ENCODE measurements around the gene ADH5.
"Not testable (repeated sequence)": the region's sequence is repeated elsewhere in the genome, so short reads cannot be mapped to it uniquely, and the experiment has no call there.

The ADH5 gene

DNA sequence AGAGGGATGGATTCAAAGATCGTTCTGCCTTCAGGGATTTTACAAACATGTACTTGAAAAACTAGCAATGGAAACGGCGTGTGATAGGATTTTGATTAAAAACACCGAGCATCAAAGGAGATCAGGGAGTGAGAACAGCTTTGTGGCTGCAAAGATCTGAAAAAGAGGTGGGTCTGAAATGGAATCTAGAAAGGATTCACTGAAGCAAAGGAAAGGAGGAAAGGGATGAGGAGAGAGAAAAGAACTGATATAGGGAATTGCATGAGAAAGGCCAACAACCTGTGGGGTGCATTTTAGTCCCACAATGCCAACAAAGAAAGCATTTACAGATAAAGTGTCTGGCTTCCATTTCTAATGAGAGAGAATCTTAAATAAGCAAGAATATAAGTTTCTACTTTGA is 32.4 kb upstream of the ADH5 start:
- H3K4me3 ChIP-seq (ENCODE audit: low read length): no peak overlapping the region
- TF ChIP-seq, protein P1, sequence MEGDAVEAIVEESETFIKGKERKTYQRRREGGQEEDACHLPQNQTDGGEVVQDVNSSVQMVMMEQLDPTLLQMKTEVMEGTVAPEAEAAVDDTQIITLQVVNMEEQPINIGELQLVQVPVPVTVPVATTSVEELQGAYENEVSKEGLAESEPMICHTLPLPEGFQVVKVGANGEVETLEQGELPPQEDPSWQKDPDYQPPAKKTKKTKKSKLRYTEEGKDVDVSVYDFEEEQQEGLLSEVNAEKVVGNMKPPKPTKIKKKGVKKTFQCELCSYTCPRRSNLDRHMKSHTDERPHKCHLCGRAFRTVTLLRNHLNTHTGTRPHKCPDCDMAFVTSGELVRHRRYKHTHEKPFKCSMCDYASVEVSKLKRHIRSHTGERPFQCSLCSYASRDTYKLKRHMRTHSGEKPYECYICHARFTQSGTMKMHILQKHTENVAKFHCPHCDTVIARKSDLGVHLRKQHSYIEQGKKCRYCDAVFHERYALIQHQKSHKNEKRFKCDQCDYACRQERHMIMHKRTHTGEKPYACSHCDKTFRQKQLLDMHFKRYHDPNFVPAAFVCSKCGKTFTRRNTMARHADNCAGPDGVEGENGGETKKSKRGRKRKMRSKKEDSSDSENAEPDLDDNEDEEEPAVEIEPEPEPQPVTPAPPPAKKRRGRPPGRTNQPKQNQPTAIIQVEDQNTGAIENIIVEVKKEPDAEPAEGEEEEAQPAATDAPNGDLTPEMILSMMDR (IDR thresholded peaks at IDR 0.05; ENCODE audit: insufficient read depth, low read depth, low read length, missing control alignments): no peak
- DNase-seq (ENCODE audit: low read depth): no peak

DNA sequence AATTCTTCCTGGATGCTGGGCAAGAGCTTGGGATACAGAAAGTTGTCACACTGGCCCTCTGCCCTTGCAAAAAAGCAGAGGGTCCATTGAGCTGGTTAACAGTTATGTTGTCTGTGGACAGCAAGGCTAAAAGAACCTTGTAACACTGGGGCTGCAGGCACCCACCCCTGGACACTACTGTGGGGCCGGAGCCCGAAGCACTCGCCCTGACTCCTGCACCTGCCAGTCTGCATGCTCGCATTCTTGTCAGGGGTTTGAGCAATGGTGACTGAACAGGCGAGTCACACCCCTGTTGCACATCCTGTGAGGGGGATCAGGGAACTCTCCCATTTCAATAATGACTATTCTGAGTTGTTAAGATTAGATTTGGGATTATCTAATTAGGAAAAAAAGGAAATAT is 31.9 kb upstream of the ADH5 start:
- DNase-seq (ENCODE audit: low read depth): peak; percentile 18
- H3K4me3 ChIP-seq (ENCODE audit: low read length): no peak overlapping the region
- TF ChIP-seq, protein P1 (IDR thresholded peaks at IDR 0.05; ENCODE audit: insufficient read depth, low read depth, low read length, missing control alignments): no peak

DNA sequence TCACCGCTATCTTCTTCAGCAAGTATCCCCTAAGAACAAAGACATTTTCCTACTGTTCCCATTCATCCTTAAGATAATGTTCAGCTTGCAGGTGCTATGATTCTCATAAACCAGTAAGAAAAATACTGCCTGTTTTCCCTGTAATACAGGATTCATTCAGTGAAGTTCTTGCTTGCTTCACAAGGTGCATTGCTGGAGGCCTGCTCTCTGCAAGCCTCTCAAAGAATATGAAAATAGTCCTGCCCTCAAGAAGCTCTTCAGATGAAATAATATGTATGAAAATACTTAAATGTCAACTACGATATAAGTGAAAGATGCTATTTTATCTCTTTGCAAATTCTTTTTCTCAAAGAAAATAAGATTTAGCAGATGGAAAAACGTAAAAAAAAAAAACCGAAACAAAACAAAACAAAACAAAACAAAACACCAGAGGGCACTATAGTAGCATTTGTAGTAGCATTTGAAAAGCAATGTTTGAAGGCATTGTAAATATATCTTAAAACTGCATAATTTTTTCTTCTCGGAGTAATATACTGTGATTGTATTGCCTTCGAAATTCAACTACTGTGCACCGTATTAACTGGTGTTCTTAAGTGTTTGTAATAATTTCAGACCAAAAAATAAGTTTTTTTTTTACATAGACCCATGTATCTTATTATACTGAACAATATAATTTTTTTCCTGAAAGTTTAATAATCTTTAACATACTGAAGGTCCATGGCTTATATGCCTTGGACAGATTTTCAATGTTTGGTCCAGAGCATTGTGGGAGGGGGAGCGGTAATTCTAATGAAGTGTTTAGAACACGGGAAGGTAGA is 29.5 kb upstream of the ADH5 start:
- DNase-seq (ENCODE audit: low read depth): peak; percentile 27
- TF ChIP-seq, protein P1 (IDR thresholded peaks at IDR 0.05; ENCODE audit: insufficient read depth, low read depth, low read length, missing control alignments): no peak
- H3K4me3 ChIP-seq (ENCODE audit: low read length): no peak overlapping the region

DNA sequence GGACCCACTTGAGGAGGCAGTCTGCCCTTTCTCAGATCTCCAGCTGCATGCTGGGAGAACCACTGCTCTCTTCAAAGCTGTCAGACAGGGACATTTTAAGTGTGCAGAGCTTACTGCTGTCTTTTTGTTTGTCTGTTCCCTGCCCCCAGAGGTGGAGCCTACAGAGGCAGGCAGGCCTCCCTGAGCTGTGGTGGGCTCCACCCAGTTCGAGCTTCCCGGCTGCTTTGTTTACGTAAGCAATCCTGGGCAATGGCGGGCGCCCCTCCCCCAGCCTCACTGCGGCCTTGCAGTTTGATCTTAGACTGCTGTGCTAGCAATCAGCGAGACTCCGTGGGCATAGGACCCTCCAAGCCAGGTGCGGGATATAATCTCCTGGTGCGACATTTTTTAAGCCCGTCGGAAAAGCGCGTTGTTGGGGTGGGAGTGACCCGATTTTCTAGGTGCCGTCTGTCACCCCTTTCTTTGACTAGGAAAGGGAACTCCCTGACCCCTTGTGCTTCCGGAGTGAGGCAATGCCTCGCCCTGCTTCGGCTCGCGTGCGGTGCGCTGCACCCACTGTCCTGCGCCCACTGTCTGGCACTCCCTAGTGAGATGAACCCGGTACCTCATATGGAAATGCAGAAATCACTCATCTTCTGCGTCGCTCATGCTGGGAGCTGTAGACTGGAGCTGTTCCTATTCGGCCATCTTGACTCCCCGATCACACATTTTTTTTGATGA is 28.7 kb upstream of the ADH5 start:
- not testable (repeated sequence) for DNase-seq (ENCODE audit: low read depth); H3K4me3 ChIP-seq (ENCODE audit: low read length)

DNA sequence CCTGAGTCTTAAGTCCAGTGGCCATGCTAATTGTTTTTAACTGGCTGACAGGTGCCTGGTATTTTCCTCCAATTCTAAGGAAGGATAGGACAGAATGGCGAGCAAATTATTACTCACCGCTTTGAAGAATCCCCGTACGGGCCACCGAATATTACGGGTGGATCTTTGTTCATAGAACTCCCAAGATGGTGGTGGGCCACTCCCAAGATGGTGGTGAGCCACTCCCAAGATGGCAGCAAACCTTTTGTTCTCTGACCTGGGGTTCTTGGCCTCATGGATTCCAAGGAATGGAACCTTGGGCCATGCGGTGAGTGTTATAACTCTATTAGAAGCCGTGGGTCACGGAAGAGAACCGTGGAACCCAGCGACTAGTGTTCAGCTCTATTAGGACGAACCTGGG is 20.7 kb upstream of the ADH5 start:
- not testable (repeated sequence) for H3K4me3 ChIP-seq (ENCODE audit: low read length); DNase-seq (ENCODE audit: low read depth)

DNA sequence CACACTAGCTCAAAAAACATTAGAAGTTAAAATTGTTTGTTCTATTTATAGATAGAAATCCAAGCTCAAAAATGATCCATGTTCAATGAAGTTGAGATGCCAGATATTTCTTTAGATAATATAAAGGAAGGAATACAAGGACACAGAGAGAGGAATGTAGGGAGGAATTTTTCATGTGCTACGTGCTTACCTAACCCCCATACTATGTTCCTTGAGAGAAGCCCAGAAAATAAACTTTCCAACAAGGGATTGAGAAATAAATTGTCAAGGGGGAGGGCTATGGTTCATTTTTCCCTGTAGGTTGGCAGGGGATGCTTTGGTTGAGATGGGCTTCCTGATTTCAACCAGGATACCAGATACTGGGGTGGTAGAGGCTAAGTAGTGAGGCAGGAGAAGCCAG is 15.6 kb upstream of the ADH5 start:
- DNase-seq (ENCODE audit: low read depth): no peak
- no peak overlapping the region for H3K4me3 ChIP-seq (ENCODE audit: low read length)
- TF ChIP-seq, protein P1 (IDR thresholded peaks at IDR 0.05; ENCODE audit: insufficient read depth, low read depth, low read length, missing control alignments): no peak

DNA sequence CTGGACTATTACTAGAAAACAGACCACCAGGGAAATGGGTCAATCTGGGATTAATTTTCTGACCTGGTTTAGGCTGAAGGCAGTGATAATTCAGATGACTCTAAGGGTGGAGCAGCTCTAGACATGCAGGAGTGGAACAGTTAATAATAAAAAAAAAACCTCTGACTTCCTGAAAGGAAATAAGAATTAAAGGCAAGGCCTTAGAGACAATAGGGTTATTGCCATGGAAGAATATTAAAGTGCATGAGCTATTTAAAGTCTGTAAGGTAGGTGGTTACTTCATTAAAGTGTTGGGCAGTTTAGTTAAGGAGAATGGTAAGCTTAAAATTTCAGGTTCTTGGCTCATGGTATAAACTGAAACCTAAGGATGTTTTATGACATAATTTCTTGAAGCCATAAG is 14.6 kb upstream of the ADH5 start:
- no peak for DNase-seq (ENCODE audit: low read depth)
- H3K4me3 ChIP-seq (ENCODE audit: low read length): no peak overlapping the region
- TF ChIP-seq, protein P1 (IDR thresholded peaks at IDR 0.05; ENCODE audit: insufficient read depth, low read depth, low read length, missing control alignments): no peak

DNA sequence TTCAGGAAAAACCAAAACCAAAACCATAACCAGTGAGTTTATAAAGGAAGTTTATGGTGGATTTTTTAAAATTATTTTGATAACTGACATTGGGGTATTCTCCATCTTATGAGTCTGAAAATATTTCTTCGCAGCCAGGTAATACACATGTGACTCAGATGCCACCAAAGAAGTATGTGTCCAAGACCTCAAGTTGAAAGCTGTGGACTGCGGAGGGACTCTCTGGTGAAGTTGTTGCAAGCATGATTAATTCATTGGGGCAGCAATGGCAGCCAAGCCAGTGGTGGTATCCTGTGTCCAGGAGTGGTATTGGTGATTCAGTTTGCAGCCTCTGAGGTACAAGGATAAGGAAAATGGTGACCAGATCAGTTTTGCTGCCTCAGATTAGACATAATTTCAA is 14.0 kb upstream of the ADH5 start:
- TF ChIP-seq, protein P1 (IDR thresholded peaks at IDR 0.05; ENCODE audit: insufficient read depth, low read depth, low read length, missing control alignments): no peak
- DNase-seq (ENCODE audit: low read depth): no peak

More for the DNA sequence above, 14.0 kb upstream of the ADH5 start:
- no peak overlapping the region for H3K4me3 ChIP-seq (ENCODE audit: low read length)

Measured in epithelial cell of esophagus (primary cell).